ENCODE results near the gene RRP7A.
A peak's percentile ranks its signal among the peaks of the same experiment; 100 is the strongest.
"Not testable (repeated sequence)": the region's sequence is repeated elsewhere in the genome, so short reads cannot be mapped to it uniquely, and the experiment has no call there.

The RRP7A gene

DNA sequence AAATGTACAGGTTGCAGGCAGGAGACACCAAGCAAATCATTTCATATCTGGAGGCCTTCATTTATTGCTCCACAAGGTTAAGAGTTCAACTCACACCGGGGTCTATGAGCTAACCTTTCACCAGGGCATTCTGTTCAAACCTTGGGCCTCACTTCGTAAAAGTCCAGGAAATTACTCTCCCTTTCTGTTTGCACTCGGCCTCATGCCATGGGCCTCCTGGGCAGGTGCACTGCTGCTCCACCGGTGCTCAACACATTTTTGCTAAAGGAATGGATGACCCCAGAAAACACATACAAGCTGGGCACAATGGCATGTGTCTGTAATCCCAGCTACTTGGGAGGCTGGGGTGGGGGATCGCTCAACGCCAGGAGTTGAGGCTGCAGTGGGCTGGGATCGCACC, 16.6 kb upstream of the RRP7A start:
- DNase-seq (ENCODE audit: low spot score) = no peak

DNA sequence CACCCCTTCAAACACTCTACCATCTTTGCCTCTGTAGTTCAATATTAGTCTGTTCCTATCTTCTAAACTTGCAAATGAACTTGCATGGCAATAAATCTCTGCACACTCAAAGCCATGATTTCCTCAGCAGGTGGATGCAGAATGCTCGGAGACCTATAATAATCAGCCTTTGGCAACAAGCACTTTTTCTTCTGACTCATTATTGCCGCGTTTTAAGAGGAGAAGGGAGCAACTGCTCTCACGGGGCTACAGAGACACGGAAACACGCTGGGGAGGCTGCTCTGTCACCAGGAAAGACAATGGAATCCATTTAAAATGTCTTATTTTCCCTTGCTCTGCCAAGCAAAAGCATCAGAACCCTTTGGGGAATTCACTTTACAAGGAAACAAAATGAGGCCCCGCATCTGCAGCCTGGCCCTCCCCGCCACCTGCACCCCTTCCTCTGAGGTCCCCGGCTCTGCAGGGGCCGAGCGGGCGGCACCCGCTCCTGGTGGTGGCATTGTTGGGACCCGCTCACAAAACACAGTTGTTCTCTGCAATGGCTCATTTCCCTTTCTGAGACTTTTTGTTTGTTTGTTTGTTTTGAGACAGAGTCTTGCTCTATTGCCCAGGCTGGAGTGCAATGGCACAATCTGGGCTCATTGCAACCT, 15.6 kb upstream of the RRP7A start:
- not testable (repeated sequence) for DNase-seq (ENCODE audit: low spot score)

GRCh38 chr22:42533638-42533977, 14.0 kb upstream of the RRP7A start:
- DNase-seq (ENCODE audit: low spot score) = no peak

GRCh38 chr22:42531401-42532084, 11.9 kb upstream of the RRP7A start:
- not testable (repeated sequence) for DNase-seq (ENCODE audit: low spot score)

DNA sequence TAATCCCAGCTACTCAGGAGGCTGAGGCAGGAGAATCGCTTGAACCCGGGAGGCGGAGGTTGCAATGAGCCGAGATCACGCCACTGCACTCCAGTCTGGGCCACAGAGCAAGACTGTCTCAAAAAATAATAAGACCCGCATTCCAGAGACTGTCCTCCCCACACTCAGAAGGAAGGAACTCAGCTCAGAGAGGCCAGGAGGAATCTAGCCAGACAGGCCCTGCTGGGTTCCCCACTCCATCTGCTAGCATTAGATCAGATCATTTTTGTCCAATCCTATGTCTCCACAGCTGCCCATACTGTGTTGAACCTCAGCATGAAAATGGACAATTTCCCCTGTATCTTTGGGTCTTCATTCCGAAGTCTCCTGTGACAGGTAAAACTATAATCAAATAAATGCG, 9.8 kb upstream of the RRP7A start:
- not testable (repeated sequence) for DNase-seq (ENCODE audit: low spot score)

GRCh38 chr22:42528591-42529307, 9.2 kb upstream of the RRP7A start:
- DNase-seq (ENCODE audit: low spot score) = no peak

DNA sequence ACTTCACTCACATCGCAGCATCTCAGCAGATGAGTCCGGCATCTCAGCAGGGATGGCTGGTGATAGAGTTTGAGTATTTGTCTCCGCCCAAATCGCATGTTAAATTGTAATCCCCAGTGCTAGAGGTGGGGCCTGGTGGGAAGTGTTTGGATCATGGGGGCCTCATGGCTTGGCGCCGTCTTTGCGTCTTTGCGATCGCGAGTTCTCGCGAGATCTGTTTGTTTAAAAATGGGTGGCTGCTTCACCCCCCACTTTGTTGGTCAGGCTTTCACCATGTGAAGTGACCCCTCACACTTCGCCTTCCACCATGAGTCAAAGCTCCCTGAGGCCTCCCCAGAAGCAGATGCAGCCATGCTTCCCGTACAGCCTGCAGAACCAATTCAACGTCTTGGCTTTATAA, 3.0 kb upstream of the RRP7A start:
- no peak for DNase-seq (ENCODE audit: low spot score)

DNA sequence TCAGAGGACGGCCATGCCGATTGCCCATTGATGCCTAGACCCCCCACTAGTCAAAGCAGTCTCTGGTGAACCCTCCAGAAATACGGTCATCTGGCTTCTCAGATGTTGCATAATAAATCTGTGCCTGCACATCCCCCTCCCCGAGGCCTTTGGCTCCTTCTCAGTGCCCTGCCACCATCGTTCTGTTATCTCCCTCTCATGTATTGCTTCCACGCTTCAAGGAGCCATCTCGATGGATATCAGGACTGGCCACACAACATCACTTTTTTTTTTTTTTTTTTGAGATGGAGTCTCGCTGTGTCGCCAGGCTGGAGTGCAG, 1.6 kb upstream of the RRP7A start:
- no peak for DNase-seq (ENCODE audit: low spot score)

DNA sequence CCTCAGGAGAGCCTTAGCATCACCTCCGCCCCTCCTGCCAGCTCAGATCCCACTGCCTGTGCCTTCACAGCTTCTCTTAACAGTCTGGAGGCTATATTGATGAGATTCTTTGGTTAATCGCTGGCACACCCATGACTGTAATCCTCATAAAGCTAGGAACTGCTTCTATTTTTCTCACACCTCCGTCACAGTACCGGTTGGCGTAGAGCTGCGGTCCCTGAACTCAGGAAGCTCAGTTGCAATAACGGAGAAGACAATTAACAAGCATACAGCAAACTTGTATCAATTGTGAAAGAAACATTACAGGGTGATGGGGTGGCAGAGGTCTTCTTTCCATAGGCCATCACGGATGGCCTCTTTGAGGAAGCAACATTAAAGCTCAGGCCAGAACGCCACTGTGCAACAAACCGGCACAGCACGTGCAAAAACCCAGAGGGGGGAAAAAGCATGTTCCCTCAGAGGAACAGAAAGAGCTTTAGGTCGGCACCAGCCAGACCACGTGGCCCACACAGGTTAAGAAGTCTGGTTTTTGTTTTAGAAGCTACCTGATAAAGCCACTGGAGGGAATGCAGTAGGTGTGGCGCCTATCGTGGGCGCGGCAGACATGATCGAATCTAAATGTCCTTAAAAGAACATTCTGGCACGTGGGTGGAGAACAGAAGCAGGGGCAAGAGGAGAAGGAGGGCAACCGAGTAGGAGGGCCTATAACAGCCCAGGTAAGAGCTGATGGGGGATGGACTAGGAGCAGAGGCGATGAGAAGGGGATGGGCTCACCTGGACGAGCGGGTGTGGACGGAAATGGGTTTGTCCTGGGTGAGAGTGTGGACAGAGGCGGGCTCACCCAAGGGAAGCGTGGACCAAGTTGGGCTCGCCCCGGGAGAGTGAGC, 715 bp downstream of the RRP7A start:
- not testable (repeated sequence) for DNase-seq (ENCODE audit: low spot score)

GRCh38 chr22:42517103-42517502, 2.5 kb downstream of the RRP7A start:
- not testable (repeated sequence) for DNase-seq (ENCODE audit: low spot score)

DNA sequence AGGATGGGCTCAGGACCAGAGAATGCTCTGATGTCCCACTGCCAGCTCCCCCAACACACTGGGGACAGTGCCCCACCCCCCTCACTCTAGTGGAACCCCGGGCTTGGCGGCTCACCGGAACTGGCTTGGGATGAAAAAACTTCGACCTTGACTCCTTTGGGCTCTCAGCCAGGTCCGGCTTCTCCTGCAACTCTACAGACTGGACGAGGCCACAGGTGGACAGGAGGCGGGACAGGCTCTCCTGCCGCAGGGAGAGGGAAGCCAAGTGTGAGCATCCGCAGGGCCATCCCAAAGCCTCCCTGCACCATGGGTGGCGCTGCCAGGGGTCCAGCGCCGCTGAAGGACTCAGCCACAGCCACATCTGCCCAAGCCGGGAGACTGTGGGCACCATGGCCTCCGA, 3.7 kb downstream of the RRP7A start:
- DNase-seq (ENCODE audit: low spot score) = no peak

GRCh38 chr22:42515304-42515703, 4.3 kb downstream of the RRP7A start:
- not testable (repeated sequence) for DNase-seq (ENCODE audit: low spot score)

- DNase-seq (ENCODE audit: low spot score) = not testable (repeated sequence)
Observed at GRCh38 chr22:42514331-42514730, 5.3 kb downstream of the RRP7A start.

DNA sequence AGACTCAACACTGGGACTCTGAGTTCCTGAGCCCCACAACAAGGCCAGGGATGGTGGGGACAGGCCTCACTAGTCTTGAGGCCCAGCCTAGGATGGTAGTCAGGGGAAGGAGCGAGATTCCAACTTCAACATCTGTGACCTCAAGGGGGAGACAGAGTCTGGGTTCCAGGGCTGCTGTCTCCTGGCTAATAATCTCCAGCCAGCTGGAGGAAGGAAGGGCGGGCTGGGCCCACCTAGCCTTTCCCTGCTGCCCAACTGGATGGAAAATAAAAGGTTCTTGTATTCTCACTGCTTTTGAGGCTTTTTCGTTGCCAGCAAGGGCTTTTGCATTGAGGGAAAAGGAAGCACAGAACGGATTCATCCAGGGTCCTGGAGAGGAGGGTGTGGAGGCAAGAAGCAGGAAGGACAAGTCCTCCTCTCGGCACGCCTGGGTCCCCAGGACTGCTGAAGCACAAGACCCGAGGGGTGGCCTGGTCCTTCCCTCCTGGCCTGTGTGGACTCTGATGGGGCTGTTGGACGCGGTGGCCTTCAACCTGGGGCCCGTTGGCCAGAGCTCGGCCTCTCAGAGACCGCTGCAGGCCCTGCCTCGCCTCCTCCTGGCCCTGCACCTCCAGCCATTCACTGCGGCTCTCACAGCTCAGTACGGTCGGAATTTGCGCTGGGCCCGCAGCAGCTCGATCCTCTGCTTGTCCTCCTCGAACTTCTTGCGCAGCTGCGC, 7.2 kb downstream of the RRP7A start:
- not testable (repeated sequence) for DNase-seq (ENCODE audit: low spot score)

DNA sequence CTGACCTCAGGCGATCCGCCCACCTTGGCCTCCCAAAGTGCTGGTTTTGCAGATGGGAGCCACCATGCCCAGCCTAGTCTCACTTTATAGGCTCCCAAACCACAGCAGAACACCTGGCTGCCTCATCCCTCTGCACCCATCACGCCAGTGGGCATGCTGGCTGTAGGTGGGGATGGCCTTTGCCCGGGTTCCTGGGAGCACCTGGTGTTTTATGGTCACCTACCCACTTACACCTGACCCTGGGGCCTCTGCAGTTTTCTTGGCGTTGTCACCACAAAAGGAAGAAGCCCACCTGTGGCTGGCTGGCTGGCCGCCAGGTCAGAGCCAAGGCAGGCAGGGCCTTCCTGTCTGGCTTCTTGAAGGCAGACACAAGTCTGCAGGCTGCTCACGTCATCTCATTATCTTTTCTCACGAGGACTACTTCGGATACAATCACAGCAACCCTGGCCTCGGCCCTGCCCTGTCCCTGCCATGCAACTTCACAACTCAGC, 8.2 kb downstream of the RRP7A start:
- no peak for DNase-seq (ENCODE audit: low spot score)

DNA sequence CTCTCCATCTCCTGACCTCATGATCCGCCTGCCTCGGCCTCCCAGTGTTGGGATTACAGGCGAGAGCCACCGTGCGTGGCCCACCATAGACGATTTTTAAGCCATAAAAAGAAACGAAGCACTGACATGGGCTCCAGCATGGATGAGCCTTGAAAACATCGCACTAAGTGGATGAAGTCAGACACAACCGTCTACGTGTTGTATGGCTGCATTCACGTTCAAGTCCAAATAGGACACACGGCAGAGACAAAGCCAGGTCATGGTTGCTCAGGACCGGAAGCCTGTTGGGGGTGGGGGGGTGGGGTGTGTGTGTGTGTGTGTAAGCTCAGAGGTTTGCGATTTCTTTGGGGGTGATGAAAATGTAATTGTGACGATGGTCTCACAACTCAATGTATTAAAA, 10.0 kb downstream of the RRP7A start:
- no peak for DNase-seq (ENCODE audit: low spot score)

DNA sequence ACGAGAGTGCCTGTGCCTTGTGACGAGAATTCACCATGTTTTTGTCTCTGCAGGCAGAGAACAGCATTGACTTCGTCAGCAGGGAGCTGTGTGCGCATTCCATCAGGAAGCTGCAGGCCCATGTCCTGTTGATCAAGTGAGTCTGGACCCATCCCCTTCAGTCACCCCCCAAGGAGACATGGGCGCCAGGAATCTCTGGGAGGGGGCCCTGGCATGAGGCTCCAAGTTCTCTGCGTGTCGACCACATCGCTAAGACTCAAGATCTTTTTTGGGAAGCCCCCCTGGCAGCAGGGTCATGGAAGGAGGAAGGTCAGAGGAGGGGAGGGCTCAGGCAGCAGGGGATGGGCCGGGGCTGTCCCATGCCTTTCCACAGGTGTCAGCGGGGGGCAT, 10.6 kb downstream of the RRP7A start:
- DNase-seq (ENCODE audit: low spot score) = not testable (repeated sequence)

GRCh38 chr22:42508327-42508974, 11.1 kb downstream of the RRP7A start:
- DNase-seq (ENCODE audit: low spot score) = not testable (repeated sequence)

GRCh38 chr22:42500836-42501179, 18.8 kb downstream of the RRP7A start:
- no peak for DNase-seq (ENCODE audit: low spot score)

DNA sequence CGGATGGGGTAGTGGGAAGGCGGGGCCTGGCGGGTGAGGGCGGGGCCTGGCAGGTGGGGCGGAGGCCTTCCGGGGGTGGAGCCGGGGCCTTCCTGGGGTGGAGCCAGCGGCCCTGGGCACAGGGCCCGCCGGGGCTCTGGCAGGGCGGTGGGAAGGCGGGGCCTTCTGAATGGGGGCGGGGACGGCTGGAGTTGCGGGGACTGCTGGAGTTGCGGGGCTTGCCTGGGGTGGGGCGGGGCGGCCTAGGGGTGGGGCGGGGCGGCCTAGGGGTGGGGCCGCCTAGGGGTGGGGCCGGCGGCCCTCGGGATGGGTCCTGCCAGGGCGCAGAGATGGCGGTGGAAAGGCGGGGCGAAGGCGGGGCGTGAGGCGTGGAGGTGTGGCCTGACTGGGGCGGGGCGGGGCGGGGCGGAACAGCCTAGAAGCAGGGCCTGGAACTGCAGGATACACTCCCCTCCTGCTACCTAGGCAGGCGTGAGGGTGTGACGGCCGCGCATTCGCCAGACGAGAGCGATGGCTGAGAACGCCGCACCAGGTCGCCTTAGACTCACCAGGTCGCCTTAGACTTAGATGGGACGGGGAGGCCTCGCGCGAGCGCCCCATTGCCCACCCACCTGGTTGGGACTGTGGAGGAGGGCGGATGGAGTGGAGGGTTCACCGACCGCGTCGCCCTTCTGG, 19.3 kb downstream of the RRP7A start:
- DNase-seq (ENCODE audit: low spot score) = peak; percentile 62

Measured in SK-N-DZ (cell line).